Measurements from ENCODE around the gene JAK1. TPM values are rescaled to one million over a fixed set of nuclear protein-coding genes. Genes with fewer than 3 reads are reported as not detected.

Gene JAK1
- total and polyA plus RNA-seq, 2 experiments from 2014 or later = 8.0 to 19.5 TPM

- TF ChIP-seq ZNF462 (CRISPR knock-in tag; IDR thresholded peaks at IDR 0.05) (no peak), CREB1 (CRISPR knock-in tag; IDR thresholded peaks at IDR 0.05; ENCODE audit: low read depth) (no peak)
Observed at GRCh38 chr1:64880449-64880848, 85.9 kb downstream of the JAK1 start (continued).

- H3K4me1 Mint-ChIP-seq = peaks cover 16% of the 10 kb centered on the region
- H3K9me2 ChIP-seq (ENCODE audit: insufficient read depth) = no peaks in the 10 kb centered on the region
- H3K27ac Mint-ChIP-seq = no peak overlapping the region
- peaks cover 9% of the 10 kb centered on the region for H3K4me1 ChIP-seq (ENCODE audit: insufficient read depth)
- DNase-seq (ENCODE audit: low spot score) (no peak), ATAC-seq (no peak)
- H3K4me2 ChIP-seq = no peak overlapping the region
- peaks cover 5% of the 10 kb centered on the region; the same call in 1 of the 2 replicates for H4K20me1 ChIP-seq (replicated peaks; ENCODE audit: insufficient read depth)
- H3K4me3 Mint-ChIP-seq = no peak overlapping the region
- H3K36me3 ChIP-seq (ENCODE audit: insufficient read depth) = no peaks in the 10 kb centered on the region
- H3K4me3 ChIP-seq = no peak overlapping the region
- no peak overlapping the region for H2AFZ ChIP-seq
- no peaks in the 10 kb centered on the region for H3K9me3 Mint-ChIP-seq
- H3K79me2 ChIP-seq (replicated peaks; ENCODE audit: insufficient read depth) = no peaks in the 10 kb centered on the region
- H3K27me3 Mint-ChIP-seq (ENCODE audit: insufficient read depth, low read depth, poor library complexity) = no peaks in the 10 kb centered on the region
- H3K27me3 ChIP-seq (ENCODE audit: insufficient read depth) = no peaks in the 10 kb centered on the region
- H3F3A ChIP-seq (replicated peaks; ENCODE audit: low read depth) = no peaks in the 10 kb centered on the region
- H3K27ac ChIP-seq (ENCODE audit: low read depth) = no peak overlapping the region
- H3K36me3 Mint-ChIP-seq (ENCODE audit: low read depth) = no peaks in the 10 kb centered on the region
- TF ChIP-seq NANOG (IDR thresholded peaks at IDR 0.05; ENCODE audit: borderline replicate concordance) (no peak), CTCF (conservative IDR thresholded peaks at IDR 0.05; ENCODE audit: low read depth in 2 of 2) (no peak), POLR2AphosphoS5 (IDR thresholded peaks at IDR 0.05; ENCODE audit: low read depth) (no peak), EZH2 (IDR thresholded peaks at IDR 0.05; ENCODE audit: low read depth, unreplicated experiment) (no peak), ZNF114 (CRISPR knock-in tag; IDR thresholded peaks at IDR 0.05) (no peak), REST (IDR thresholded peaks at IDR 0.05; ENCODE audit: unreplicated experiment) (no peak), JUNB (IDR thresholded peaks at IDR 0.05; ENCODE audit: unreplicated experiment) (no peak), ZNF331 (CRISPR knock-in tag; IDR thresholded peaks at IDR 0.05; ENCODE audit: low read depth) (no peak)
Observed at GRCh38 chr1:64878931-64879611, 87.3 kb downstream of the JAK1 start.

All from GM23338 (cell line).